GM21717 (cell line): ENCODE results near the gene ZNF429.
"Not testable (repeated sequence)": the region's sequence is repeated elsewhere in the genome, so short reads cannot be mapped to it uniquely, and the experiment has no call there.

ENCODE experiments used
- ATAC-seq: cut with Tn5 transposase; IDR thresholded peaks from one replicate; pipeline ENCODE4 v1.9.1; 2021; ENCODE audit warnings: mild to moderate bottlenecking, moderate library complexity; ENCODE audit not compliant: unreplicated experiment

Gene ZNF429

DNA sequence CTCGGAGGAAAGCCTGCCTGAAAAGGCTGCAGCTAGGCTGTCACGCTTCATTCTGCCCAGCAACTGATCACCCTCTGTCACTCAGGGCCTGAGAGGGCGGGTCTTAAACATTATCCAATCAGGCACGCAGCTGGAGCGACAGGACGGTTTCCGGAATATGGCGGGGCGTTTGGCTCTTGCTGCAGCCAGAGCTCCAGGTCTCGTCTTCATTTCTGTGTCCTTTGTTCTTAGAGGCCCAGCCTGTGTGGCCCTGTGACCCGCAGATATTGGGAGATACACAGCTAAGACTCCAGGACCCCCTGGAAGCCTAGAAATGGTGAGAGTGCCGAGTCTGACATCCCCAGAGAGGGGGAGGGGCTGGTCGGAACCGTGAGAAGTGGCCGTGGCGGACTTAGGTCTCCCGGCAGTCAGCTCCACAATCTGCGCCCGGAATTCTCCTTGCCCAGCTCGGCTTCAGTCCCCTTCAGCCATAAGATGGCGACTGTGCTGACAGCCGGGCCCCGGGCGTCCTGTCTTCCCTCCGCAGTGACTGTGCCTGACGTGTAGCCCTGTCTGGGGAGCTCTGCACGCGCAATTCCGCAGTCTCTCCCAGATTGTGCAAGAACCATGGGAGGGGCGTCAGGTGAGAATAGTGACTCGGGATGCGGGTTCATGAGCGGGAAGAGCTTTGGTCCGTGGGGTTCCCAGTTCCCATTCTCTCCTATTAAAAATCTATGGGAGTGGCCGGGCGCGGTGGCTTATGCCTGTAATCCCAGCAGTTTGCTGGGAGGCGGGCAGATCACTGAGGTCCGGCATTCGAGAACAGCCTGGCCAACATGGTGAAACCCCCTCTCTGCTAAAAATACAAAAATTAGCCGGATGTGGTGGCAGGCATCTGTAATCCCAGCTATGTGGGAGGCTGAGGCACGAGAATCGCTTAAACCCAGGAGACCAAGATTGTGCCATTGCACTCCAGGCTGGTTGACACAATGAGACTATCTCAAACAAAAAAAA is at the start of gene ZNF429:
ZNF429 (plus strand) TSS at position 144 of the 993 bp plus-strand sequence; CDS start at position 314, 170 bp downstream.
- peak; percentile 100 for ATAC-seq

DNA sequence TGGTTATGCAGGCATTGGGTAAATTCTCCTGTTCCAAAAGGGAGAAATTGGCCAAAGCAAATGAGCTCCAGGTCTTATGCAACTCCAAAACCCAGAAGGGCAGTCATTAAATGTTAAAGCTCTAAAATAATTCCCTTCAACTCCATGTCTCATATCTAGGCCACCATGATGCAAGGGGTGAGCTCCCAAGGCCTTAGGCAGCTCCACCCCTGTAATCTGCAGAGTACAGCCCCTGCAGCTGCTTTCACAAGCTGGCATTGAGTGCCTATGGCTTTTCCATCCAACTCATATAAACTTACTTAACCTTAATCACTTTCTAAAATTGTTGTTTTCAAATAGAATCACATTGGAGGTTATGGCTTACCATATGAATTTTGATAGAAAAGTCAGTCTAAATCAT is 44.7 kb upstream of the ZNF429 start:
- ATAC-seq: no peak

DNA sequence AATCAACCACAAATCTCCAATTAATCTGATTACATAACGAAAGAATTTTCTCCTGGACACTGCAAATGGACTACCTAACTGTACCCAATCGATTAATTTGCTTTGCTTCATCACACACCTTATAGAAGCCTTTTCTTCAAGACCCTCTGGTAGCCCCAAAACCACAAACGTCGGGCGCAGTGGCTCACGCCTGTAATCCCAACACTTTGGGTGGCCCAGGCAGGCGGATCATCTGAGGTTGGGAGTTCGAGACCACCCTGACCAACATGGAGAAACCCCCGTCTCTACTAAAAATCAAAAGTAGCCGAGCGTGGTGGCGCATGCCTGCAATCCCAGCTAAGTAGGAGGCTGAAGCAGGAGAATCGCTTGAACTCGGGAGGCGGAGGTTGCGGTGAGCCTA is 42.9 kb upstream of the ZNF429 start:
- no peak for ATAC-seq

DNA sequence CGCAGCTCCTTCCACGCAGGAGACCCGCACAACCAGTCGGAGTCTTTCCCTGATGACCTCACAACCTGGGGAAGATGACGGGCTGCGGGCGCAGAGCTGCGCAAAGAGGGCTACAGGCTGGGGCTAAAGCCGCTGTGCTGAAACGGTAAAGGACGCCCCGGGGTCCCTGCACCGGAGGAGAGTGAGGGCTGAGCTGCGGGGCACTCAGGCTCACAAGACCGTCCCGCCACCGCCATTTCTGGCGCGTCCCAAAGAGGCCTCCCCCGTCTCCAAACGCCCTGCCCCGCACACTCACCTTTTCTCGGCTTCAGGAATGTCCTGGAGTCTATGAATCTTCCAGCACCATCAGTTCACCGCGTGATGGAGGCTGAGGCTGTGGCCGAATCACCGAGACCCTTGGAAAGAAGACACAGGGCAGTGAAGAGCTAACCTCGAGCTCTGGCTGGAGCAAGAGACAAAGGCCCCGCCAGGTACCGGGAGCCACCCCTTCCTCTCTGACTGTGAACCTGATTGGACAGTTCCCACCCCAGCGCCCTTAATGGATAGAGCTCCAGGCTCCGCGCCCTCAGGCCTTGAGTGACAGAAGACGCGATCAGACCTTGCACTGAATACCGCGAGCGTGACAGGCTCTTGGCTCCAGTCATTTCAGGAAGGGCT is 41.8 kb upstream of the ZNF429 start:
- no peak for ATAC-seq

DNA sequence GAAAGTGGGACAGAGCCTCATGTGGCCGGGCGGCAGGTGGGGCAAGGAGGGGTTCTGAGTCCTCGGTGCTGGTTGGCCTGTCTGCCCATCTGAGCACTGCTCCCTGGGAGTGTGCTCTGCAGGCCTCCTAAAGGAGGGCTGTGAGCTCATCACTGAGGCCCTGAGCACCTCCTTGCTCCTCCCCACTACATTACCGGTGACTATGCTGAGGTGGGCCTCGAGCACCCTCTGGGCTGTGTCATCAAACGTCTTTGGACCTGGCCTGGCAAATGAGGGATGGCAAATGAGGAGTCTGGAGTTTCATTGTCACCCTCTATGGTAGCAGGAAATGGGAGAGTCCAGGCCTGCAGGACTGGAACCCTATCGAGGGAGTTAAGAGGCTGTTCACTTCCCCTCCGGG is 38.8 kb upstream of the ZNF429 start:
- no peak for ATAC-seq

DNA sequence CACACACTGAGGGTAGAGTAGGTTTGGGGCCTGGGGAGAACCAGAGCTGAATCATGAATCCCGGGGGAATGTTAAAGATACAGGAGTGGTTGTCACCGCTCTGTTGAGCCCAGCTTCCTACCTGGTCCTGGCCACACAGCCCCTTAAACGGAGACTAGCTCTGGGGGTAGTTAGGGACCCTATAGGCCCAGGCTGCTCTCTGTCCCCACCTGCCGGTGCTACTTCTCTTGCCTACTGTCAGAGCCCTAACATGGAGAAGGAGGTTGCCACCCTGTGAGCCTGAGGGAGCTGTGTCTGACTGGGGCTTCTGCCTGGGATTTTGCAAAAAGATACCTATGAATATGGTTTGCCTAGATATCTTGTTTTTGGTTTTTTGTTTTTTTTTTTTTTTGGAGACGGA is 36.6 kb upstream of the ZNF429 start:
- ATAC-seq: no peak

DNA sequence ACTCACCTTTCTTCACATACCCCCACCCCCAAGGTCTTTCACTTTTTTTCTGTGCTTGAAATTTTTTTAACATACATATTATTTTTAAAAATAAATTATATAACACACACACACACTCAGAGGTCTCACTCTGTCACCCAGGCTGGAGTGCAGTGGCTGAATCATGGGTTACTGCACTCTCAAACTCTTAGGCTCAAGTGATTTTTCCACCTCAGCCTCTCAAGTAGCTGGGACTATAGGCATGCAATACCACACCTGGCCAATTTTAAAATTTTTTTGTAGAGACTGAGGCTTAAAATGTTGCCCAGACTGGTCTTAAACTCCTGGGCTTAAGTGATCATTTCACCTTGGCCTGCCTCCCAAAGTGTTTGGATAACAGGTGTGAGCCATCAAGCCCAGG is 32.9 kb upstream of the ZNF429 start:
- no peak for ATAC-seq

DNA sequence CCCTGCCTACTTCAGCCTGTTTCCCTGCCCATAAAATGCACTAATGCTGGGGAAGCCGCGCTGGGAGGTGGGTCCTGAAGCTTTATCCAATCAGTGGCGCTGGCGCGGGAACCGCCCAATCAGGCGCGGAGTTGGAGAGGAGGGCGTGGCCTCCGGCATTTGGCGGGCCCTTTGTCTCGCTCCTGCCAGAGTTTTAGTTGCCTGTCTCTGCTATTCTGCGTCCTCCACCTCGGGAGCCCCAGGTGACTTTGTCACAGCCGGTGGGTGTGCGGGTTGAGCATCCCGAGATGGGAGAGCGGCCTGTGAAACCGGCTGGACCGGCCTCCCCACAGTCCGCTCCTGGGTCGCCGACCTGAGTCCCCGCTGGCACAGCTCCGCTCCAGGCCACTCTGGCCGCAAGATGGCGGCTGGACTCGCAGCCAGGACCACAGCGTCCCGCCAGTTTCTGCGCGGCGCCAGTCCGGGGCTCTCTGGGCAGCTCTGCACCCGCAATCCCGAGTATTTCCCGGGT is 30.7 kb upstream of the ZNF429 start:
- no peak for ATAC-seq

DNA sequence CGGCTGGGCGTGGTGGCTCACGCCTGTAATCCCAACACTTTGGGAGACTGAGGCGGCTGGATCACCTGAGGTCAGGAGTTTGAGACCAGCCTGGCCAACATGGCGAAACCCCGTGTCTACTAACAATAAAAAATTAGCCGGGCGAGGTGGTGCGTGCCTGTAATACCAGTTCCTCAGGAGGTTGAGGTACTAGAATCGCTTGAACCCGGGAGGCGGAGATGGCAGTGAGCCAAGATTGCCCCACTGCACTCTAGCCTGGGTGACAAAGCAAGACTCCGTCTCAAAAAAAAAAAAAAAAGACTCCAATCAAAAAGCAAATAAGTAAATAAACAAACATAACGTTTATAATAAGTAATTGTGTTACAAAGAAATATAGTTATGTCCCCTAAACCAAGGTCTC is 23.0 kb upstream of the ZNF429 start:
- not testable (repeated sequence) for ATAC-seq

DNA sequence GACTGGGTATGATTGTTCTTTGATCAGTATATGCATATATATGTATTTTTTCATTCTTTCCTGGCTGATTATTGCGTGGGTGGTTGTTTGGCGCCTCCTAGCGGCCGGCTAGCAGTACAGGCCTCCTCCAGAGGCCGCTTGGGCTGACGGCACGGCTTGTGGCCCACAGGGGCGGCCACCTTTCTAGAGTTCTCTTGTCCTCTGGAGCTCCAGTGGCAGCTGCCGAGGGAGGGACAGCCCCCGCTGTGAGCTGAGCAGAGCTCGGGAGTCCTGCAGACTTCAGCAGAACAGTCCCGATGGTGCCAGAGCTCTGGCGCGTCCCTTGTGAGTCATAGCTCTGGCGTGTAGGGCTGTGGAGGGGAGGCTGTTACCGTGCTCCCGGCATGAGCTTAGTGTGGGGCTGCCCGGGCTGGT is 22.5 kb upstream of the ZNF429 start:
- ATAC-seq: no peak

DNA sequence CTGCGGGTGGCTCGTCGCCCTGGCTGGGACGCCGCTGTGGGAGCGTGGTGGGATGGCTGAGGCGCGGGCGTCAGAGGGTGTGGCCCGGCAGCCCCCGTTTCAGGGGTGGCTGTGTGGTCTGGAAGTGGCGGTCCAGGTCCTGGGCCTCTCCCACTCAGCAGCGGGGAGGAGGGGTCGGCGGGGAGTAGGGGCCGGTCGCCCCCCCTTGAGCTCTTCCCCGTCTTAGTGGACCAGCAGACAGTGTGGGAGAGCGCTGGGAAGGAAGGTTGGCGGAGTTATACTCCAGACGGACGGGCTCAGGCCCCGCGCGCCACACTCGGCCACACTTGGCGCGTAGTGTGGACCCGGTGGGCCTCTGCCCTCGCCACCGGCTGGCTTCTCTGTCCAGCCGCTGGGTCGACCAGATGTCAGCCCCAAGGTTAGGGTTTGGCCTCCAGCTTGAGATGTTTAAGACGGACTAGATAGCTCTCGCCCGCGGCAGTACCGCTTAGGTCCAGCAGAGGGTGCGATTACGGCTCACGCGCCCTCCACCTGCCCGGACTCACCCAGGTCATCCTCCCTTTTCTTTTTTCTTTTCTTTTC is 21.7 kb upstream of the ZNF429 start:
- no peak for ATAC-seq

DNA sequence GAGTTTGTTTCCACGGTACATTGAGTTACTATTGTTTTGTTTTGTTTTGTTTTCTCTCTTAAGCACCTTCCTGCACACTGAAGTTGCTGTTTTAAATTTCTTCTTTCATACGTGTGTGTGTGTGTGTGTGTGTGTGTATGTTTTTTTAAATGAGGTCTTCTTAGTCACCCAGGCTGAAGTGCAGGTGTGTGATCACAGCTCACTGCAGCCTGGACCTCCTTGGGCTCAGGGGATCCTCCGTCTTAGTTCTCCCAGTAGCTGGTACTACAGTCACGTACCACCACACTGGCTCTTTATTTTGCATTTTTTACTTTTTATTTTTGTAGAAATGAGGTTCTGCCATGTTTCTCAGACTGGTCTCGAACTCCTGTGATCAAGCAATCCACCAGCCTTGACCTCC is 20.8 kb upstream of the ZNF429 start:
- no peak for ATAC-seq

DNA sequence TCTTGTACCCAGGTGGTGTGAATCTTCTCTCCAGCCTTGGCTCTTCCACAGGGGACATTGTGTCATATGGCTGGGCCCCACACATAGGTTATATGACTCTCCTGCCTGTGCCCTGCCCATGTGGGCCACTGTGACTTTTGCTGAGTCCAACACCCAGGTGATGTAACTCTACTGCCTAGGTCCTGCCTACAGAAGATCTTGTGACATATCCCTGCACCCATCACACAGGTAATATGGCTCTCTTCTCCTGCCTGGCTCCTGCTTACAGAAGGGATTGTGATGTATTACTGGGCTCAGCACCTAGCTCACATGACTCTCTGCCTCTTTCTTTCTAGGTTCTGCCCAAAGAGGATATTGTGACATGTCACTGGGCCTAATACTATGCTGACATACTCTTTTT is 19.5 kb upstream of the ZNF429 start:
- ATAC-seq: no peak

DNA sequence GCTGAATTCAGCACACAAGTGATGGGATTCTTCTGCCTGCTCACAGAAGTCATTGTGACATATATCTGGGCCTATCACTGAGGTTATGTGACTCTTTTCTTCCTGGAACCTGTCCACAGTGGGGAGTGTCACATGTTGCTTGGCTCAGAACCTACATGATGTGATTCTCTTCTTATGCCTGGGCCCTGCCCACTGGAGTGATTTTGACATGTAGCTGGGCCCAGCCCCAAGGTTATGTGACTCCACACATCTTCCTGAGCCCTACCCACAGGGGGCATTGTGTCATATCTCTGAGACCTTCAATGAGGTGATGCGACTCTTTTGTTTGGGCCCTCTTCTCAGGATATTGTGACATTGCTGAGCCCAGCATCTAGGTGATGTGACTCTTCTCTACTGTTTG is 17.4 kb upstream of the ZNF429 start:
- no peak for ATAC-seq

DNA sequence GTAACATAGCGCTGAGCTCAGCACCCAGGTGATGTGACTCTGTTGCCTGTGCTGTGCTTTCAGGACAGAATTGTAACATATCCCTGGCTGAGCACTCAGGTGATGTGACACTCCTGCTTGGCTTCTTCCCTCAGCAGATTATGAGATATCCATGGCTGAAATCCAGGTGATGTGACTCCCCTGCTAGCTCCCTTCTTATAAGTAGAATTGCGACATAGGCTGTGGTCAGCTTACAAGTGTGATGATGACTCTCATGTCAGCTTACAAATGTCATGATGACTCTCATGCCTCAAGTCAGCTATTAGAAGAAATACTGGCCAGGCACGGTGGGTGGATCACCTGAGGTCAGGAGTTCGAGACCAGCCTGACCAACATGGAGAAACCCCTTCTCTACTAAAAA is 14.3 kb upstream of the ZNF429 start:
- no peak for ATAC-seq

DNA sequence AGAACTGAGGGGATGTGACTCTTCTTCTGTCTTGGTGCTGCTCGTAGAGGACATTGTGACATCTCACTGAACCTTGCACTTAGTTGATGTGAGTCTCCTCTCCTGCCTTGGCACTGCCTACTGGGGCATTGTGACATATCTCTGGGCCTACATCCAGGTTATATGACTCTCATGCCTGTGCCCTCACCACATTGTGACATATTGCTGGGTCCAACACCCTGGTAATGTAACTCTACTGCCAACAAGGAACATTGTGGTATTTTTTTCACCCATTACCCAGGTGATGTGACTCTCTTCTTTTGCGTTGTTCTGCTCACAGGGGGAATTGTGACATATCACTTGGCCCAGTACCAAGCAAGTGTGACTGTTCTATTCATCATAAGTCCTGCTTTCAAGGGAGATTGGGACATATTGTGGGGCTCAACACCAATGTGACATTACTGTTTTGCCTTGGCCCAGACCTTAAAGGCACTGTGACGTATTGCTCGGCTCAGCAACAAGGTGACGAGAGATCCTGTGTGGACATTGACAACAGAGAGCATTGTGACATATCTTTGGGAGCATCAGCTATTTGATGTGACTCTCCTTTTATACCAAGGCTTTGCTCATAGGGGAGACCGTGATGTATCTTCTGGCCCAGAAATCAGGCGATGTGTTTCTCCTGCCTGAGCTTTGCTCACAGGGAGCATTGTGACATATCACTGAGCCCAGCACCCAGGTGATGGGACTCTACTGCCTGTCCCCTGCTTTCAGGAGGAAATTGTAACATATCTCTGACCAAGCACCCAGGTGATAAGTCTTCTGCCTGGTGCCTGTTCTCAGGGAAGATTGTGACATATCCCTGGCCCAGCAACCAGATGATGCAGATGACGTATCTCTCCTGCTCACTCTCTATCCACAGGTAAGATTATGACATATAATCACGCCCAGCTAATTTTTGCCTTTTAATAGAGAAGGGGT is 12.2 kb upstream of the ZNF429 start:
- ATAC-seq: no peak

DNA sequence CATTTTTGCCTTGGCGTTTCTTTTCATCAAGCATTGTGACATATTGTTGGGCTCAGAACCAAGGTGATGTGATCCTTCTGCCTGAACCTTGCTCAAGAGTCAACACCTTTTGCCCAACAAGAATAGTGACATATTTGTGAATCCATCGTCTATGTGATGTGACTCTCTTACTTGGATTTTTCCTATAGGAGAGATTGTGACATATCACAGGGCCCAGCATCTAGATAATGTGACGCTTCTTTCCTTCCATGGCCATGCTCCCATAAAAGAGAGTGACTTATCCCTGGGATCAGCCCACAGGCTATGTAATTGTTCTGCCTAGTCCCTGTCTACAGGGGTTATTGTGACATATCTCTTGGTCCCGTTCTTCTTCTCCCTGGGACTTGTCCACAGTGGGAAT is 8.5 kb upstream of the ZNF429 start:
- ATAC-seq: no peak

DNA sequence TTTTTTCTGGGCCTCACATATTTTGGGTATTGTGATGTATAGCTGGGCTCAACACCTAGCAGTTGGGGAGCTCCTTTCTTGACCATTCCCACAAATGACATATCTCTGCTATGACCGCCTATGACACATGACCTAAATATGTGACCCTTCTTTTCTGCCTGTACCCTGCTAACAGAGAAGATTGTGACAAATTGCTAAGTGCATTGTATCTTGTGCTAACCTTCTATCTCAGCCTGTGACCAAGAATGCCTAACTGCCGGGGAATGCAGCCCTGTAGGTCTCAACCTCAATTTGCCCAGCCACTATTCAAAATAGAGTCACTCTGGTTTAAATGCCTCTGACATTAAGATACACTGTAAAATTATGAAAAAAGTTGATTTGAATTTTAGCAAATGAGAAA is 6.8 kb upstream of the ZNF429 start:
- ATAC-seq: no peak

DNA sequence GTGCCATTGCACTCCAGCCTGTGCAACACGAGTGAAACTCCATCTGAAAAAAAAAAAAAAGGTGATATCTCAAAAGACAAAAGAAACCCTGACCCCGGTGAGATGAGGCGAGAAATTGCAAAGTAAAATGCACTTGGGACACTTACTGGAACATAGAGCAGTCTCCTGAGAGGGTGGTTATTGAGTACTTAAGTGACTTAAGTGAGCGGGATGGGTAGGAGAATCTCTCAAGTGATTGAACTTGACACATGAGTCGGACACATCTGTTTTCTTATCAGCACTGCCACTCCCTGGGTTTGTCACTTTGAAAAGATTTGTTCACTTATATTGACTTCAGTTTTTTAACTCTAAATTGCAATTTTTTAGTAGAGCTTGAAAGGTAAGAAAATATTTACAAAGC is 2.8 kb downstream of the ZNF429 start:
- no peak for ATAC-seq

DNA sequence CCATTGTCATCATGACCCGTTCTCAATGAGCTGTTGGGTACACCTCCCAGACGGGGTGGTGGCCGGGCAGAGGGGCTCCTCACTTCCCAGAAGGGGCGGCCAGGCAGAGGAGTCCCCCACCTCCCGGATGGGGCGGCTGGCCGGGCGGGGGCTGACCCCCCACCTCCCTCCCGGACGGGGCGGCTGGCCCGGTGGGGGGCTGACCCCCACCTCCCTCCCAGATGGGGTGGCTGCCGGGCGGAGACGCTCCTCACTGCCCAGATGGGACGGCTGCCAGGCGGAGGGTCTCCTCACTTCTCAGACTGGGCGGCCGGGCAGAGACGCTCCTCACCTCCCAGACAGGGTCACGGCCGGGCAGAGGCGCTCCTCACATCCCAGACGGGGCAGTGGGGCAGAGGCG is 5.7 kb downstream of the ZNF429 start:
- ATAC-seq: not testable (repeated sequence)
